CD4-positive, alpha-beta T cell treated with Interleukin-4 for 1 hour (primary cell): ENCODE data around the gene GRIP2.

Source experiments
- DNase-seq, 2 donors: peaks; one replicate each; pipeline ENCODE4 v3.0.0-alpha.2; 2020 to 2022

GRIP2 gene

GRCh38 chr3:14505001-14505802, 34.9 kb downstream of the GRIP2 start:
- no peak for DNase-seq

- no peak for DNase-seq
These were observed 36.5 kb downstream of the GRIP2 start for GRCh38 chr3:14503706-14504065.

GRCh38 chr3:14503033-14503705, 37.0 kb downstream of the GRIP2 start:
- DNase-seq: no peak

GRCh38 chr3:14502472-14502871, 37.7 kb downstream of the GRIP2 start:
- no peak for DNase-seq

GRCh38 chr3:14497321-14497720, 42.8 kb downstream of the GRIP2 start:
- no peak for DNase-seq

GRCh38 chr3:14496351-14496750, 43.8 kb downstream of the GRIP2 start:
- DNase-seq: no peak

- no peak for DNase-seq
These were observed 45.2 kb downstream of the GRIP2 start for GRCh38 chr3:14494973-14495300.

GRCh38 chr3:14494279-14494972, 45.7 kb downstream of the GRIP2 start:
- DNase-seq: no peak

GRCh38 chr3:14492948-14493881, 46.9 kb downstream of the GRIP2 start:
- DNase-seq: no peak

GRCh38 chr3:14491396-14492190, 48.5 kb downstream of the GRIP2 start:
- no peak for DNase-seq

- no peak for DNase-seq
These were observed 49.3 kb downstream of the GRIP2 start for GRCh38 chr3:14490831-14491230.

GRCh38 chr3:14490255-14490654, 49.9 kb downstream of the GRIP2 start:
- DNase-seq: no peak

GRCh38 chr3:14489641-14490040, 50.5 kb downstream of the GRIP2 start:
- DNase-seq: no peak

GRCh38 chr3:14488286-14489041, 51.7 kb downstream of the GRIP2 start:
- DNase-seq: no peak

- no peak for DNase-seq
These were observed 52.3 kb downstream of the GRIP2 start for GRCh38 chr3:14487821-14488220.

GRCh38 chr3:14487086-14487485, 53.1 kb downstream of the GRIP2 start:
- no peak for DNase-seq

- DNase-seq: no peak
These were observed 53.7 kb downstream of the GRIP2 start for GRCh38 chr3:14486460-14486859.

GRCh38 chr3:14485981-14486380, 54.2 kb downstream of the GRIP2 start:
- DNase-seq: no peak

- DNase-seq: no peak
These were observed 55.4 kb downstream of the GRIP2 start for GRCh38 chr3:14484741-14485140.

- DNase-seq: no peak
These were observed 56.9 kb downstream of the GRIP2 start for GRCh38 chr3:14483286-14483685.

GRCh38 chr3:14482271-14482721, 57.8 kb downstream of the GRIP2 start:
- DNase-seq: no peak
